ENCODE measurements around the gene CFAP77. TPM values are rescaled to one million over a fixed set of nuclear protein-coding genes. Genes with fewer than 3 reads are reported as not detected.

The CFAP77 gene
- total RNA-seq, 1 donor from 2014 or later: not detected

GRCh38 chr9:132582786-132583583 lies 173.0 kb downstream of the CFAP77 start:
- ATAC-seq: no peak
- Histone ChIP-seq H3K36me3 (no peaks in the 10 kb centered on the region), H3K27me3 (peaks cover 97% of the 10 kb centered on the region), H3K27ac (no peak overlapping the region), H3K4me3 (no peak overlapping the region), H3K9me3 (no peaks in the 10 kb centered on the region), H3K4me1 (peaks cover 5% of the 10 kb centered on the region)
- intact Hi-C loops (cut with DNase I): no loop called here
- no peak for TF ChIP-seq CTCF (IDR thresholded peaks at IDR 0.05)
- DNase-seq: no peak

GRCh38 chr9:132583584-132584304 lies 173.7 kb downstream of the CFAP77 start:
- ATAC-seq: no peak
- Histone ChIP-seq H3K4me3 (no peak overlapping the region), H3K27ac (no peak overlapping the region), H3K4me1 (peaks cover 5% of the 10 kb centered on the region), H3K36me3 (no peaks in the 10 kb centered on the region), H3K27me3 (peaks cover 97% of the 10 kb centered on the region), H3K9me3 (no peaks in the 10 kb centered on the region)
- TF ChIP-seq CTCF (IDR thresholded peaks at IDR 0.05): no peak
- no peak for DNase-seq
- intact Hi-C loops (cut with DNase I): no loop called here

- ATAC-seq: no peak
- intact Hi-C loops (cut with DNase I): no loop called here
- H3K4me1 ChIP-seq: peaks cover 9% of the 10 kb centered on the region
- H3K27me3 ChIP-seq: peaks cover 97% of the 10 kb centered on the region
- H3K9me3 ChIP-seq: no peaks in the 10 kb centered on the region
- TF ChIP-seq CTCF (IDR thresholded peaks at IDR 0.05): no peak
- H3K4me3 ChIP-seq: no peak overlapping the region
- DNase-seq: no peak
- H3K36me3 ChIP-seq: no peaks in the 10 kb centered on the region
- no peak overlapping the region for H3K27ac ChIP-seq
Measured at GRCh38 chr9:132584601-132585560, 174.9 kb downstream of the CFAP77 start.

GRCh38 chr9:132585954-132586829 lies 176.2 kb downstream of the CFAP77 start:
- no peak for DNase-seq
- Histone ChIP-seq H3K4me3 (no peak overlapping the region), H3K4me1 (peaks cover 10% of the 10 kb centered on the region), H3K36me3 (no peaks in the 10 kb centered on the region), H3K9me3 (no peaks in the 10 kb centered on the region), H3K27me3 (peaks cover 97% of the 10 kb centered on the region), H3K27ac (no peak overlapping the region)
- TF ChIP-seq CTCF (IDR thresholded peaks at IDR 0.05): no peak
- intact Hi-C loops (cut with DNase I): no loop called here
- no peak for ATAC-seq
